ENCODE measurements around the gene LITAFD.
"Not testable (repeated sequence)": the region's sequence is repeated elsewhere in the genome, so short reads cannot be mapped to it uniquely, and the experiment has no call there.

The LITAFD gene

DNA sequence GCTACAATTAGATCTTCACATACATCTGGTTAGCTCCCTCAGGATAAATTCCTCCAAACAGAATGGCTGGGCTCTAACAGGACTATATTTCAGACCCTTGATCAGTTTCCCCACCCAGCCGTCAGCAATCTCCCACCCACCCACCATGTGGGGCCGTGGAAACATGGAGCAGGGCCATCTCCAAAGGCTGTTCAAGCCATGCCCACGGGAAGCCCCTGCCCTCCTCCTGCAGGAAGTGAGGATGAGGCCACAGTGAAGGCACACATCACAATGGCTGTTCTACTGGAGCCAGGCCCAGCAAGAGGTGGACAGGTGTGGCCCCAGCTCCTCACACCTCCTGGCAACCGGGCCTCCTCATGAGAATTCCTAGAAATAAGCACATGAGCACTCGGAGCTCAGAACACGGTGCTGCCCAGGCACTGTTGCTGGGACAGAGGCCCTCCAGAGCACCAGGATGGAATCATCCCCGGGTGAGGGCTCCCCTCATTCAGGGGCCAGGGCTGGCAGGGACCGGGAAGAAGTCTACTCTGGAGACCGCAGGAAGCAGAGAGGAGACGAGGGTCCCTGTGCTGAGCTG lies at the start of gene LITAFD:
Gene LITAFD (plus strand): TSS at position 311 of the 577 bp plus-strand sequence. CDS start 2,005 bp downstream, outside the sequence.
- no peak for DNase-seq

DNA sequence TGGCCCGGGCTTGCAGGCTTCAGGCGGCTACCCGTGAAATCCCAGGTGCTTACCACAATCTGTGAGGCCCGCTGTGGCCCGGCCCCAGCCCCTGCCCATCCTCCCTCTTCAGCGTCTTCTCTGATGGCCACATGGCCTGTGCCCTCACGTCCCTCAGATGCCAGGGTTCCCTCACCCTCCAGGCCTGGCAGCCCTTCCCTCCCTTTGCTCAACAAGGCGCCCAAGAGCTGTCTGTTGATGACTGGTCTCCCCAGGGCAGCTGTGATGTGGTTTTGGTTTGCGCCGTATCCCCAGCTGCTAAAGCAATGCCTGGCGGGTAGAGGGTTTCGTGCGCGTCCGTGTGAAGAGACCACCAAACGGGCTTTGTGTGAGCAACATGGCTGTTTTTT lies 49.4 kb upstream of the LITAFD start:
- no peak for DNase-seq

DNA sequence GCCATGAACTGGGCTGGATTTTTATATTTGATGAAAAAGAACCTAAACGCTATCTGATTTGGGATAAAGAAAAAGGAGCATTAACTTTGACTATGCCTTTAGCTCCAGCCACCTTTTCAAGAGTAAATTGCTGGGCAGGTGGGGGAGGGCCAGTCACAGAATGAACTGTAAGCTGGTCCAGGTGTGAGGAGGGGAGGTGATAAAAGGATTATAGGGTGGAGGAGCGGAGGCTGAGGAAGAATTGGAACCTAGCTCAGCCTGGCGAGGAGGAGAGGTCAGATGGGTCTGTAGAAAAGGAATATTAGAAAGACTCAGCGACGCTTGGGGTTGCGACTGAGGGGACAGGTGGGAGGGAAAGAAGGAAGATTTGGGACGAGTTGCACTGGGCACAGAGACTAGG lies 45.4 kb upstream of the LITAFD start:
- not testable (repeated sequence) for DNase-seq

DNA sequence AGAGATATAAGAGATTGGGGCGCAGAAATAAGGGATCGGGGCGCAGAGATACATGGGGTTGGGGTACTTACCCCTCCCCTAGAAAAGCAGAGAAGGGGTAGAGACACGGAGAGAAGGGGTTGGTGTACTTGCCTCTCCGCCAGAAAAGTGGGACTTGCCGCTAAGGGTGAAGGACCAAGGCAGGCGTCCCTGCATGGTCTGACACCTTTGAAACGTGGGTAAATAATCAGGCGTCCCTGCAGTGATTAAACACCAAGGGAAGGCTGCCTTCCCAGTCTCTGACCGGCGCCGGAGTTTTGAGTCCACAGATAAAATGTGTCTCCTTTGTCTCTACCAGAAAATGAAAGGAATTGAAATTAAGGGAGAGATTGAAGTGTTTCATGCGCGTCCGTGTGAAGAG lies 44.6 kb upstream of the LITAFD start:
- DNase-seq = not testable (repeated sequence)

DNA sequence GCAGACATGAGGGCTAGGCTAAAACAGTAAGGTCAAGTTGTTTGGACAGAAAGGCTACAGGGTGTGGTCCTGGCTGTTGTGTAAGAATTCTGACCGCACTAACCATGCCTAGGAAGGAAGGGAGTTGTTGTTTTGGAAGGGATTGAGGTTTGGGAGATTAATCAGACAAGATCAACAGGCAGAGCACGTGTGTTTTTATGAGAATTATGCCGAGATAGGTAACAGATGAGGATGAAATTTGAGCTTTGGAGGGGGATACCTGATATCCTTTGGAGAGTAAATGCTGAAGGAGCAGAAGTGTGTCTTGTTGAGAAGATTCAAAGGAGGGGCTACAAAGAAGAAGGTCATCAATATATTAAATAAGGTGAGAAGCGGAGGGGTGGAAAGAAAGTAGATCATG lies 40.1 kb upstream of the LITAFD start:
- not testable (repeated sequence) for DNase-seq

DNA sequence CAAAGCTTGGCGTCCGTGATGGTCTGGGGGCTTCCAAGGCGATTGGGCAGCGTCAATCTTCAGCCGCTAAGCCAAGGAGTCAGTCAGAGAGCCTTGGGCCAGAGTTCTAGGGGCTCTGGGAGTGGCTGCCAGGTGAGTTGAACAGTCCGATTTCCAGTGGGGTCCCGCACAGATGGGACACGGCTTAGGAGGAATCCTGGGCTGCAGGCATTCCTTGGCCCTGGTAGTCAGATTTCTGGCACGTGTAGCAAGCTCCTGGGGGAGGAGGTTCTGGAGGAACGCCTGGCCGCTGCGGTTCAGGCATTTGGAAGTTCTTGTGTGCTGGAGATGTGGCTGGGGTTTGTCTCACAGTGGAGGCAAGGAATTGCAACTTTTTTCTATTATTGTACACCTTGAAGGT lies 38.9 kb upstream of the LITAFD start:
- not testable (repeated sequence) for DNase-seq

DNA sequence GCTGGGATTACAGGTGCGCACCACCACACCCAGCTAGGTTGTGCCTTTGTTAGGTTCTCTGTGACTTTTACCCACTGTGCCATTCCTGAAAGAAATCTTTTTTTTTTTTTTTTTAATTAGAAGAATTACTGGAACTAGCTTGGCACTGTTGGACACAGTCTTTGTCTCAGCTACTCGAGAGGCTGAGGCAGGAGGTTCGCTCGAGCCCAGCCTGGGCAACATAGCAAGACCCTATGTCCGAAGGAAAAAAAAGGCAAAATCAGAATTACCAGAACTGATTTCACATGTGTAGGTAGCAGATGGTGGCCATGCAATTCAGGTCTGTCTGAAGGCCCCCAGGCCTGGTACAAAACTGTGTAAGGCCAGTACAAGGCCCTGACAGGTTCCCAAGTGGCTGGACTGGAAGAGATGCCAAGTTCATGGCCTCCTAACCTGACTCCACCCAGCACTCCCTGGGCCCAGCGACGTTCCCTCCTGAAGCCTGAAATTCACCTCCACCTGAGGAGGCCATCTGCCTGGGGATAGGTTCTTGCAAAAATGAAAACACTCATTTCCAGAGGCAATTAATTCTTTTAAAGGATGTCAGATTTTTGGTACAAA lies 36.4 kb upstream of the LITAFD start:
- no peak for DNase-seq

DNA sequence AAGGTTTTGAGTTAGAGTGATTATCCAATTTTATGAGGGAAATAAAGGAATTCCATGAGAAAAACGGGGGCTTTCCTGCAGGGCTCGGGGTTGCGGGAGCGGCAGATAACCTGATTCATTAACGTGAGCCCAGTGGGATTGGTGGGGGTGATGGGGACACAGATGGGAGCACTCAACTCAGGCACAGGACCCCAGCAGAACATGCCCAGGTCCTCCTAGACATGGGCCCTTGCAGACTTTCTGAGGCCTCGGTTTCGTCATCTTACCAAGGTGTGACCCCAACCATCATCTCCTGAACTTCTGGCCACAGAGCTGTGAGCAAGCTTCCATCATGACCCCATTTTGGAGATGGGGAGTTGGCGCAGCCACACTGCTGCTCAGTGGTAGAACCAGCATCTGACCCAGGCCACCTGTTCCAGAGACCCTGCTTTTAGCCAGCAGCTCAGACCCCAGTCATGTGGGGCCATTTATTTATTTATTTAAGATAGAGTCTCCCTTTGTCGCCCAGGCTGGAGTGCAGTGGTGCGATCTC lies 35.7 kb upstream of the LITAFD start:
- no peak for DNase-seq

DNA sequence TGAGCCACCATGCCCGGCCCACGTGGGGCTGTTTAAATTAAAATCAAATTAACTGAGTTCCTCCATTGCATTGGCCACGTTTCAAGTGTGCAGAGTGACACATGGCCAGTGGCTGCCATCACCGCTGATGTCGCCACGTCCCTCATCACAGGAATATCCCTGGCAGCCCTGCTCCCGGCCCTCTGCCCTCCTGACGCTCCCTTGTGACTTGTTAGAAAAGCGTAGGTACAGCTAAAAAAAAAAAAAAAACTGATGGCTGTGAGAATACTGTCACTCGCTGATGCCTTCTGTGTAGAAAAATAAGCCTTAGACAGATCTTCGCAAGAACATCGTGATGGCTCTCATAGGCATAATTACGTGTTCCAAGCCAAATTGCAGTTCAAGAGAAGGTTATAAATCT lies 35.0 kb upstream of the LITAFD start:
- DNase-seq = no peak

DNA sequence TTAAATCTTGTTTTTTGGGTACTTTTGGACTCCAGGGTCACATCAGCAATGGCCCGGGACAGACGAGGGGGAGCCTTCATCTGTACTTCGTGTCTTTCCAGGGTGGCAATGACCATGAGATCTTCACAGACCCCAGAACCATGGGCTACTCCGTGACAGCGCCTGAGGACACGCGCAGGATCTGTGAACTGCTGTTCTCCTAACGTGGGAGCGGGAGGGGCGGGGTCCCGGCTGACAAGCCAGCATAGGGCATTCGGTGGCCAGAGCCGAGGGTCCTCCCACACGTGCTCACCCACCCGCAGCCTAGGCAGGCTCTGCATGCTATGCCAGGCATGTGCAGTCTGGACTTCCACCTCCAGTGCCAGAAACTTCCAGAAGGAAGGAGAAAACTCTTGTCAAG lies 34.5 kb upstream of the LITAFD start:
- DNase-seq = no peak

DNA sequence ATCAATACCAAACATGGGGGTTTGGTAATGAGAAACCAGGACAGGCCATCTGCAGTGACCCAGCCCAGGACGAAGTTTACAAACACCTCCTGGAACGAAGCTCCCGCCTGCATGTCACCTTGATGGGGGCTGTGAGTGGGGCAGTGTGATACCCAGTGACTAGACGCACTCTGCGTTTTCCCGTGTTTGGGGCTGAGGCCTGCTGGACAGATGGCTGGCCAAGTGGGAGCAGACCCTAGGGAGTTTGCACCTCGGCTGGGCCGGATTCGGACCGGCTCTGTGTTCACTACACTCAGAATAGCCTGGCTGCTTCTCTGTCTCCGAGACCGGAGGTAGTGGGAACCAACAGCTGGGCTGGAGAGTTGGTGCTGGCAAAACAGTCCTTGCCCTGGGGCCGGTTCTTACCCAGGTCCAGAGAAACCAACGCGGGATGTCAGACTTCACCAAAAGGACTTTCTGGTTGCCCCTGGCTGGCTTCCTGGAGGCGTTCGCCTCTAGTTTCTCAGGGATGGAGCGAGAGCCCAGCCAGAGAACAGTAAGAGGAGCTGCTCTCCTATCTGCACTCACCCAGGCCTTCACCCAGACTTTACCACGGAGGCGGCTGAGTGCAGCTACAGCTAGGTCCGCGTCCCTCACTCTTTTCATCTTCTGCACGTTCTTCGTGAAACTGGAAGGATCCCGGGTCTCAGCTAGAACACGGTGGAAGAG lies 33.8 kb upstream of the LITAFD start:
- no peak for DNase-seq

DNA sequence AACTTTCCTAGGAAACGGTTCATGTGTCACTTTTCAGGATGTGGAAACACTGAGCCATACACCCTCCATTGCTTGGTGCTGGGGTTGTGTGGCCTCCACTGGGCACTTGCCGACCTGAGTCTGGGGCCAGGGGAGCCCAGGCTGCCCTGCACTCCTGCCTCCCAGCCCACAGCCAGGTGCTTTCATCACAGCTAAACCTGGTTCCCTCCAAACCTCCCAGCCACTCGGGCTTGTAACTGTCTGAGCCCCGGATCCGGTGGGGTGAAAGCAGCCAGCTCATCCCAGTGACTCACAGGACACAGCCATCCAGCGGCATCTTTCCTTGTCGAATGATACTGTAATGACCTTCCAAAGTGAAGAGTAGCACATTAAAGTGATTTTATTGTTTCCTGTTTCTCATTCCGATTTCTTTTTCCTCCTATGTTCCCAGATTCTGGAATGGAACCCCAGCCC lies 33.2 kb upstream of the LITAFD start:
- DNase-seq = no peak

DNA sequence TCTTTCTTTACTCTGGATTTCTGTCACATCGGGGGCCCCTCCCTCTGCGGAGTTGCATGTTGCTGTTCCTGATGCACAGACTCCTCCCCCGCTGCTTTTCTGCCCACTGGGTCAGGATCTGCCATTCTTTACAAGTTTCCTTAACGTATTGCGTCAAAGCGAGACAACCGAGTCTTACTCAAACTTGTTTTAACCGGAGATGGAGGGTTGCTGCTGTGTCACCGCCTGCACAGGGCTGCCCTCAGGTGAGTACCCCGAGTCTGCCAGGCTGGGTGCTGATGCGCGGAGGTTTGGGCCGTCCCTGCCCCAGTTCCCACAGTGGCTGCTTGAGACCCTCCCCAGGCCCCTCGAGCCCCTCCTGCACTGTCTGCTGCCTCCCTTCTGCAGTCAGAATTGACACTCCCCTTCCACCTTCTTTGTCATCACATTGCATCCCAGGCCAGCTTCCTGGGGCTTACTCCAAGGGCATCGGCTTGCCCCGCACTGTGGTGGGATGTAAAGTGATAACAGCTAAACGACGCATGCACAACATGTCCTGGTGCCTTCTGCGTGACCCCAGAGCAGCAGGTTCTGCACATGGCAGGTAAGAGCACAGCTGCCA lies 32.6 kb upstream of the LITAFD start:
- DNase-seq = no peak

DNA sequence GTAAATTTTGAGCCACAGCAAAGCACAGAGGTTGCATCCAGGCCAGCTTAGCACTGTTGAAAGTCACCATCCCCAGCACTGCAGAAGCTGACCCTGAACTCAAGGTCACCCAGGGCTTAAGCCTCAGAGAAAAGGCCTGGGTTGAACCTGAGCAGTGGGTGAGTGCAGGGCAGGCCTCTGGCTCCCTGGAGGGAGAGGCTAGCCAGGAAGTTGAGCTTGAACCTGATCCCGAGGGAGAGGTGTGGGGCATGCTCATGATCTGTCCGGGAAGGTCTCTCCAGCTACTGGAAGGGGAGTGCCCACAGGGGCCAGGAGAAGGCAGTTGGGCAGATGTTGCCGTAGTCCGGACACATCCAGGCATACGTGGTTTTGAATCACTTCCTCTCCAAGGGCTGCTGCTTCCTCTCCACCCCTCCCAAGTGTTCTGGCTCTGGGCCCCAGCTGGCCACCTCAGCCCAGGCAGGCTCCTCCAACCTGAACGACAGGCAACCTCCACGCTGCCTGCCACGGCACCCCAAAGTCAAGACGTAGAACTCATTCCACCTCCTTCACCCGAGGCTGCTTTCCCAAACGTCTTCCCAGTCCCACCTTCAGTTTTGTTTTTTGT lies 31.8 kb upstream of the LITAFD start:
- peak; percentile 61 for DNase-seq

DNA sequence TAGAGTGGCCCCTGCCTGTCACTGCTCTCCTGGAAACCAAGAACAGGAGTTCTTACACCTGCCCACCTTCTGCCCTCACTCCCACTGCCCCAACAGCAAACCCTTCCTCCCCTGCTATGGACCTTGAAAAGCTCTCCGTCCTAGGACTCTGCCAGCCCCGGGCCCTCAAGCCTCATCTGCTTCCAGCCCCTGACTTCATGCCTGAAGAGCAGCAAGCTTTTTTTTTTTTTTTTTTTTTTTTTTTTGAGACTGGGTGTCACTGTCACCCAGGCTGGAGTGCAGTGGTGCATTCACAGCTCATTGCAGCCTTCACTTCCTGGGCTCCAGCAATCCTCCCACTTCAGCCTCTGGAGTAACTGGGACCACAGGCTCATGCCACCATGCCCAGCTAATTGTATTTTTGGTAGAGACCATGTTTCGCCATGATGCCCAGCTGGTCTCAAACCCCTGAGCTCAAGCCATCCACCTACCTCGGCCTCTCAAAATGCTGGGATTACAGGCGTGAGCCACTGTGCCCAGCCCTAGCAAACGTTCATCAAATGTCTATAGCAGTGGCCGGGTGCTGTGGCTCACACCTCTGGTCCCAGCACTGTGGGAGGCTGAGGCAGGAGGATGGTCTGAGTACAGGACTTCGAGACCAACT lies 30.3 kb upstream of the LITAFD start:
- no peak for DNase-seq

DNA sequence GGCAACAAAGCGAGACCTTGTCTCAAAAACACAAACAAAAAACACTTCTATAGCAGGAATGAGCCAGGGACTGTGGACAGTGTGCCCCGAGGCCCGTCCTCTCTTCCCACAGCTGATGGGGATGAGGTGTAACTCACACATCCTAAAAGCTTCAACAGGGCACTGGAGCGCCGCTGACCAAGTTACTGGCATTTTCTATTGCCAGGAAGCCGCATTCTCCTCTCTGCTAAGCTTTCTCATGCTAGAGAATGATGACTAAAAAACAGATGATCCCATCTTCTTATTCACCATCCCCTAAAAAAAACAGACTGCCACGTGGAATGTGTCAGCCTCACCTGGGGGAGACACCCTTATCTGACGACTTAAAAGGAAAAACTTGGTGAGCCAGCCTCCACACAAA lies 29.6 kb upstream of the LITAFD start:
- no peak for DNase-seq

DNA sequence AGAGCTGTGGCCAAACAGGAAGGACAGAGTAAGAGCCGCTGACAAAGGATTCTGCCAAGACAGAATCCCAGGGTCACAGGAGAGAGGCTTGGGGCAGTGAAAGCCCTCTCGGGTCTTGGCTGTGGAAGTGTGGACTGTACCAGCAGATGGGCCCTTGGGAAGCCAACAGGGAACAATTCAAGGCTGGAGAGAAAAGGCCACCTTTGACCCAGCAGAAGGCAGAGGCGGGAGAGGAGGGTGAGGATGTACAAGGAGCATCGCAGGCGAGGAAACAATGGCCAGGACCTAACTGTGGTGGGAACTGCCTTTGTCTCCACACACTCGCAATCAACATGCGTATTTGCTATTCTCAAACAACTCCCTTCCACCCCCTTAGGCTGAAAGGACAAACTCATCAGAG lies 29.0 kb upstream of the LITAFD start:
- DNase-seq = no peak

DNA sequence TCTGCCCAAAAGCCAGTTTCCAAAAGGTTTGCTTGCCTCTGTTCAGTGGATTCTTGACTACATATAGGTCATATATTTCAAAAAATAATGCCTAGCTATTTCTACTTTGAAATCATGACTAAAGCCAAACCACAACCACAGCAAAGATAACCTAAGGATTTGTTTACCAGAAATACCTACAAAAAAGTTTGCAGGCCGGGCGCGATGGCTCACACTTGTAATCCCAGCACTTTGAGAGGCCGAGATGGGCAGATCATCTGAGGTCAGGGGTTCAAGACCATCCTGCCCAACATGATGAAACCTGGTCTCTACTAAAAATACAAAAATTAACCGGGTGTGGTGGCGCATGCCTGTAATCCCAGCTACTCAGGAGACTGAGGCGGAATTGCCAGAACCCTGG lies 28.5 kb upstream of the LITAFD start:
- DNase-seq = no peak

DNA sequence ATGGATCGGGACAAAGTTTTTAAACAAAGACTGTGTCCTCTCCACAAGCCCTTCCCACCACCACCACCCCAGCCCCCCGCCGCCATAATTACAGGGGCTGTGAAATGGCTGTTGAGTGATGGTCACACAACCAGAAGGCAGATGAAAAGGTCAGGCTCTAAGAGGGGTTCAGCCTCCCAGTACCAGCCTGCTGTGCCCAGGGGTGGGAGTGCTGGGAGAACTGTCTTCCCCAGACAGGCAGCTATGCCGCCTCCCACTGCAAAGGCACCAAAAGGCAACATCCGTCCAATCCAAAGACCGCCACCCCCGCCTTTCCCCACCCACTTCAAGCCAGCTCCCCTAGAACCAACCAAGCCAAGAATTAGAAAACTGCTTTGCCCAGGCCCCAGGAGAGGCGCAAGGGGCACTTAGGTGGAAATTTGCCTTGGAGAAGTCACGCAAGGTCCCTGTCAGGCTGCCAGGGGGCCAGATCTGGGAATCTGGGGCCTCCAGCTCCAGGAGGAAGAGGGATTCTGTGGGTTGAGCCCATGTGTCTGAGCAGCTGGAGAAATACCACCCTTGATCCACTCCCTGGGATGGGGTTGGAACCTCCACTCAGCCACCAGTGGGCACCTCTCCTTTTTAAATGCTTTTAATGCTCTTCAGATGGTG lies 27.7 kb upstream of the LITAFD start:
- DNase-seq = no peak

DNA sequence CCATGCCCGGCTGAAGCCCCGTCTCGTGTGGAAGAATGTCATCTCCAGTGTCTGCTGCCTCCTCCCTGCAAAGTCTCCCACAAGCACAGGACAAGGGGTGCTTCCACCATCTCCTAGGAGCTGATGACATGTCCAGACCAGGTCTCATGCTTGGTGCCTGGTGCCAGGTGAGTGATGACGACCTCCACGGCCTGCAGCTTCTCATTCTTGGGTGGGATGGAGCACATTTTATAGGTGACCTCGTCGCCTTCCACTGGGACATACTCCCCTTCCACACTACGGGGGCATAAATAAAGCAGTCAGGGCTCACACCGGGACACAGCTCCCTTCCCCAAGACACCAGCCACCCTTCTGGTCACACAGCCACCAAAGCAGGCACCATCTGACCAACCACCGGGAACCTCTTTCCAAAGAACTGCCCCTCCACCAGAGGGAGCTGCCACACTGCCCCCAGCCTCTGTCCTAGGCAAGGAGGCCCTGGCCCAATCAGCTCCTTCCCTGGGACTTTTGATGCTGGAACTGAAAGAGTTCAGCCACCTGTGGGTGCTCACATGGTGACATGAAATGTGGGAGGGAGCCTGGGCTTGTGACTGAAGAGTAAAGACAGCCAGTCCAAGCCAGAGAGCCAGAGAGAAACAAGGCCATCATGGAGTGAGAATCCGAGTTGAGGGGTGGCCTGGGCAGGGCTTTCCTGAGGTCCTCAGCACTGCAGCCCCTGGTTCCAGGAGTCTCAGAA lies 26.9 kb upstream of the LITAFD start:
- no peak for DNase-seq

DNA sequence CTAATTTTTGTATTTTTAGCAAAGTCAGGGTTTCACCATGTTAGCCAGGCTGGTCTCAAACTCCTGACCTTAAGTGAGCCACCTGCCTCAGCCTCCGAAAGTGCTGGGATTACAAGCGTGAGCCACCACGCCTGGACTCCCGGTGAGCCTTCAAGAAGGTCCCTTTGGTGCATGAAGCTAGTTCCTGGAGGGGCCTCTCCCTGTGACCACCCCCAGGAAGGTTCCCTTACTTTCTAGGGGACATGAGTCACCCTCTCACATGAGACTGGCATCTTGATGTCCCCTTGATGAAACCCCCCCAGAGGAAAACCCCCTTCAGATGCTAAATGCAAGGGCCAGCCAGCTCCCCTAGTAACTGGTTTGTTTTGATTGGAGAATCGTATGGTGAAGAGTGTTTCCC lies 26.2 kb upstream of the LITAFD start:
- DNase-seq = no peak
